Lower leg skin (tissue), 4 donors: ENCODE results near the gene SNX1. TPM values are rescaled to one million over a fixed set of nuclear protein-coding genes. Genes with fewer than 3 reads are reported as not detected.
A peak's percentile ranks its signal among the peaks of the same experiment; 100 is the strongest.

Source experiments
- DNase-seq, 2 donors: peaks; one replicate each; pipeline ENCODE4 v3.0.0-alpha.2; 2019; ENCODE audit warnings: low spot score in 2 of 2
- H3K4me3 ChIP-seq: fragments of 200-600 bp; sonication (generic); 2 replicates; pipeline ENCODE4 v1.5.1; 2017; ENCODE audit warnings: mild to moderate bottlenecking, low read depth; ENCODE audit not compliant: poor library complexity, severe bottlenecking
- CTCF ChIP-seq, 3 donors: fragments of 450-650 bp; IDR thresholded peaks; one replicate each; pipeline ENCODE4 v1.5.1; 2016; ENCODE audit warnings: antibody characterized with exemption in 3 of 3, mild to moderate bottlenecking in 3 of 3, moderate library complexity in 2 of 3
- POLR2A ChIP-seq, 2 donors: fragments of 450-650 bp; IDR thresholded peaks; one replicate each; pipeline ENCODE4 v1.6.1; 2016 to 2017; ENCODE audit warnings: antibody characterized with exemption in 2 of 2, mild to moderate bottlenecking in 1 of 2, moderate library complexity in 1 of 2
- WGBS, 2 donors: methylation state at CpG; one replicate each; pipeline ENCODE4 v1.1.5; 2018; 5-methylcytosine and 5-hydroxymethylcytosine counted together
- intact Hi-C: fragments of 100-400 bp; cut with DNase I; formaldehyde crosslinking; loops from one replicate; pipeline ENCODE4 v1.15.0; 2023; ENCODE audit warnings: low total_unique reads
- total RNA-seq, 4 donors: library from RNA; depleted of rRNA; stranded (reverse); fragments of >200 nt; gene quantifications; one replicate each; pipeline ENCODE4 v1.1.0, GENCODE V29; 2016

Gene SNX1
- total RNA-seq, 4 donors from 2014 or later, result 51.3 to 94.9 (median 65.7) TPM

GRCh38 chr15:64066451-64066850 lies 29.3 kb upstream of the SNX1 start:
- intact Hi-C loops, result loop anchor here (5.0 kb wide), 1 partner anchor 314 kb away; no protein-coding TSS in a partner anchor
- TF ChIP-seq CTCF (IDR thresholded peaks at IDR 0.05) (no peak), POLR2A (IDR thresholded peaks at IDR 0.05) (no peak)
- H3K4me3 ChIP-seq, result no peak overlapping the region
- WGBS, 2 donors, result 66 to 79% methylated on average over 1 of the region's 1 CpG
- no peak for DNase-seq

- no peak overlapping the region for H3K4me3 ChIP-seq
- whole genome bisulfite sequencing, 2 donors, result 19 to 20% methylated on average over 10 to 11 of the region's 11 CpGs
- peak; percentile 66 to 89 for DNase-seq
- intact Hi-C loops, result loop anchor here (5.0 kb wide), 1 partner anchor 315 kb away; no protein-coding TSS in a partner anchor
- TF ChIP-seq CTCF (IDR thresholded peaks at IDR 0.05), result peak in 1 of 3 donors; percentile 76
- no peak for TF ChIP-seq POLR2A (IDR thresholded peaks at IDR 0.05)
Measured at GRCh38 chr15:64067564-64068030, 28.2 kb upstream of the SNX1 start.

- 53% methylated on average over 4 of the region's 4 CpGs for WGBS, 2 donors
- DNase-seq, result no peak
- TF ChIP-seq POLR2A (IDR thresholded peaks at IDR 0.05) (no peak), CTCF (IDR thresholded peaks at IDR 0.05) (no peak)
- H3K4me3 ChIP-seq, result no peak overlapping the region
- intact Hi-C loops, result loop anchor here (5.0 kb wide), 1 partner anchor 316 kb away; no protein-coding TSS in a partner anchor
Measured at GRCh38 chr15:64068133-64068532, 27.6 kb upstream of the SNX1 start.

- no peak overlapping the region for H3K4me3 ChIP-seq
- TF ChIP-seq CTCF (IDR thresholded peaks at IDR 0.05) (no peak), POLR2A (IDR thresholded peaks at IDR 0.05) (no peak)
- whole genome bisulfite sequencing, 2 donors, result 89 to 97% methylated on average over 3 of the region's 3 CpGs
- intact Hi-C loops, result no loop called here
- DNase-seq, result no peak
Measured at GRCh38 chr15:64070106-64070505, 25.7 kb upstream of the SNX1 start.

GRCh38 chr15:64070965-64071851 lies 24.6 kb upstream of the SNX1 start:
- TF ChIP-seq POLR2A (IDR thresholded peaks at IDR 0.05), result no peak
- no peak for TF ChIP-seq CTCF (IDR thresholded peaks at IDR 0.05)
- H3K4me3 ChIP-seq, result no peak overlapping the region
- 49 to 62% methylated on average over 8 of the region's 8 CpGs for WGBS, 2 donors
- intact Hi-C loops, result no loop called here
- DNase-seq, result peak; percentile 88 to 93
